Sigmoid colon (tissue), 4 donors: ENCODE results near the gene NCKAP5.

Experiments
- CTCF ChIP-seq, 4 experiments: fragments of 450-650 bp in 3 of 4; fragments of 200-600 bp in 1 of 4; IDR thresholded peaks; one replicate each; pipeline ENCODE4 v1.5.1; 2016 to 2019; ENCODE audit warnings: antibody characterized with exemption in 4 of 4, mild to moderate bottlenecking in 3 of 4, moderate library complexity in 2 of 4
- POLR2A ChIP-seq, 2 donors: fragments of 450-650 bp; IDR thresholded peaks; one replicate each; pipeline ENCODE4 v1.6.1; 2016; ENCODE audit warnings: antibody characterized with exemption in 2 of 2, mild to moderate bottlenecking in 2 of 2, moderate library complexity in 2 of 2
- POLR2AphosphoS5 ChIP-seq, 4 donors: sonication (generic); formaldehyde crosslinking; IDR thresholded peaks; one replicate each; pipeline ENCODE4 v1.6.1; 2017; ENCODE audit warnings: antibody characterized with exemption in 4 of 4

- TF ChIP-seq CTCF (IDR thresholded peaks at IDR 0.05) = no peak
- TF ChIP-seq POLR2AphosphoS5 (IDR thresholded peaks at IDR 0.05) = no peak
- TF ChIP-seq POLR2A (IDR thresholded peaks at IDR 0.05) = no peak
Measured at GRCh38 chr2:133579274-133579673, 11.0 kb upstream of the NCKAP5 start.
